ENCODE data around the gene C2orf72.

The C2orf72 gene

DNA sequence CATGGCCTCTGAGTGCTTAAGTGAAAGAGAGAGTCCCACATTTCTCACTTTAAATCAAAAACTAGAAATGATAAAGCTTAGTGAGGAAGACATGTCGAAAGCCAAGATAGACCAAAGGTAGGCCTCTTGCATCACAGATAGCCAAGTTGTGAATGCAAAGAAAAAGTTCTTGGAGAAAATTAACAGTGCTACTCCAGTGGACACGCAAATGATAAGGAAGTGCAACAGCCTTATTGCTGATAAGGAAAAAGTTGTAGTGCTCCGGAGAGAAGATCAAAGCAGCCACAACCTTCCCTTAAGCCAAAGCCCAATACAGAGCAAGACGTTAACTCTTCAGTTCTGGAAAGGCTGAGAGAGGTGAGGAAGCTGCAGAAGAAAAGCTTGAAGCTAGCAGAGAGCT lies 51.4 kb downstream of the C2orf72 start:
- no peak for DNase-seq

DNA sequence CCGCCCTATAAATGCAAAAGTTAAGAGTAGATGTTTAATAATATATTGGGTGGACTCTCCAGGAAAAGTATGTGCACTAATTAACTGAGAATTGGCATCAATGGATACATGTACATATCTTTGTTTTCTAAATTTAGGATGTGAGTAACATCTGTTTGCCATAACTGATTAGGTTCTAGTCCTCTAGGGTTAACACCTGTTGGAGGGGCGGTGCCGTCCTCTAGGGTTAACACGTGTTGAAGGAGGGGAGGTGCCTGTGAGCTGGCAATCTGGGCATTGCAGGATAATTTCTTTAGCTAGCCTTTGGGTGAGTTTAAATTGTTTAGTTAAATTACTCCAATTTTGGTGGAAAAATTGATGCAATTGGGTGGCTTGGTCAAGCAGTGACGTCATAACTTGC lies 56.6 kb downstream of the C2orf72 start:
- DNase-seq, result no peak

DNA sequence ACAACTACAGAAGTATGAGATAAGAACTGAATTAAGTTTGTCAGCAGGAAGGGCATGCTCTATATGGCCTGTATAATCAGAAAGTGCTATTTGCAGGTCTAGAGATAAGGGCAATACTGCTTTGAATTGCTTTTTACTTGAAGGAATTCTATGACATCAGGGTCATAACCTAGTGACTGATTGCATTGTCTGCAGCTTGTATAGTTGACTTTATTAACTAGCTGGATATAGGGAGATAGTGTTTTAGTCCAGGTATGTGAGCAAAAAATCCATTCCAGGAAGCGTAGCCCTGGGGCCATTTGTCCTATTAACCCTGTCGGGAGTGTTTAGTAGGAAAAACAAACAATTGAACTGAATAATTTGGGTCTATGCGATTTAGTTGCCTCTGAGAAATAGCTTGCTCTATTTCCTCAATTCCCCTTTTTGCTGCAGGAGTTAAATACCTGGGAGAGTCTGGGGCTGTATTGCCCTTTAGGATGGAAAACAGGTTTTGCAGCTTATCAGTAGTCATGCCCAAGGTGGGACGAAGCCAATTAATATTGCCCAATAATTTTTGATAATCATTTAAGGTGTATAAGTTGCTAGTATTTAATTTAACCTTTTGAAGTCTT lies 57.5 kb downstream of the C2orf72 start:
- DNase-seq, result no peak

Measured in fibroblast of upper back skin (primary cell).